BJ (cell line): ENCODE data around the gene ACER3. TPM values are rescaled to one million over a fixed set of nuclear protein-coding genes. Genes with fewer than 3 reads are reported as not detected.

Experiments
- CTCF ChIA-PET: fragments of 350-600 bp; formaldehyde crosslinking; extraction: SDS; loops from one replicate; lab custom pipeline; 2021; ENCODE audit warnings: antibody characterized with exemption, inconsistent platforms; lab: Yijun Ruan, JAX
- POLR2A ChIA-PET: fragments of 300-600 bp; sonication (Branson Sonifier 250); formaldehyde crosslinking; extraction: SDS; loops from one replicate; lab custom pipeline; 2021; ENCODE audit warnings: antibody characterized with exemption; lab: Charles Lee
- DNase-seq: peaks from one replicate; pipeline ENCODE4 v3.0.0-alpha.2; 2011; ENCODE audit warnings: low read depth
- H3K27me3 ChIP-seq: 2 replicates; pipeline ENCODE4 v1.6.0; 2011; ENCODE audit warnings: low read length; ENCODE audit not compliant: control insufficient read depth, insufficient read depth
- H3K36me3 ChIP-seq: 2 replicates; pipeline ENCODE4 v1.5.1; 2011; ENCODE audit warnings: low read length; ENCODE audit not compliant: control insufficient read depth, insufficient read depth
- H3K4me3 ChIP-seq: 2 replicates; pipeline ENCODE4 v1.5.1; 2011; ENCODE audit warnings: low read depth, mild to moderate bottlenecking, control low read depth, low read length
- polyA plus RNA-seq: library from polyadenylated mRNA; depleted of rRNA; stranded (reverse); fragments of >200 nt; gene quantifications from 2 replicates; pipeline ENCODE4 v1.2.3, GENCODE V29; 2011
- TF ChIP-seq, protein P1 (sequence below): IDR thresholded peaks from 2 replicates; pipeline ENCODE4 v1.5.1; 2011; ENCODE audit warnings: low read depth, mild to moderate bottlenecking, control low read depth, inconsistent platforms, low read length, moderate library complexity; ENCODE audit not compliant: insufficient read depth

Gene ACER3
- polyA plus RNA-seq, 1 experiment: 9.7 TPM

DNA sequence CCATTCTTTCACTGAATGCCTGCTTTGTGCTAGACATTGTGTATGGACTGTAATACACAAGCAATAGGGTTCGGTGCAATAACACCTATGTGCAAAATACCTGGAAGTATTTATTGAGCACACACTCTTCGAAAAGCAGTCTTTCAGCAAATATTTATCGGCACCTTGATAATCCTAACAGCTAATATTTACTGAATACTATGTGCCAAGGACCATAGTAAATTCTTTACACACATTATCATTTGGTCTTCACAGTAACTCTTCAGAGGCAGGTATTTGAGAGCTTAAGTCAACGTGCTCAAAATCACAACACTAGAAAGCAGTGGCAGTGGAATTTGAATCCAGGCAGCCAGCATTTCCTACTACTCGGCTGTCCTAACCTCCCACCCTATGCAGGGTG, 175.7 kb downstream of the ACER3 start:
- CTCF ChIA-PET: interaction anchor here (1.4 to 3.0 kb wide), 4 partner anchors 9 to 117 kb away, joined by 4 to 11 read pairs (median 9); no protein-coding TSS in a partner anchor
- TF ChIP-seq, protein P1, sequence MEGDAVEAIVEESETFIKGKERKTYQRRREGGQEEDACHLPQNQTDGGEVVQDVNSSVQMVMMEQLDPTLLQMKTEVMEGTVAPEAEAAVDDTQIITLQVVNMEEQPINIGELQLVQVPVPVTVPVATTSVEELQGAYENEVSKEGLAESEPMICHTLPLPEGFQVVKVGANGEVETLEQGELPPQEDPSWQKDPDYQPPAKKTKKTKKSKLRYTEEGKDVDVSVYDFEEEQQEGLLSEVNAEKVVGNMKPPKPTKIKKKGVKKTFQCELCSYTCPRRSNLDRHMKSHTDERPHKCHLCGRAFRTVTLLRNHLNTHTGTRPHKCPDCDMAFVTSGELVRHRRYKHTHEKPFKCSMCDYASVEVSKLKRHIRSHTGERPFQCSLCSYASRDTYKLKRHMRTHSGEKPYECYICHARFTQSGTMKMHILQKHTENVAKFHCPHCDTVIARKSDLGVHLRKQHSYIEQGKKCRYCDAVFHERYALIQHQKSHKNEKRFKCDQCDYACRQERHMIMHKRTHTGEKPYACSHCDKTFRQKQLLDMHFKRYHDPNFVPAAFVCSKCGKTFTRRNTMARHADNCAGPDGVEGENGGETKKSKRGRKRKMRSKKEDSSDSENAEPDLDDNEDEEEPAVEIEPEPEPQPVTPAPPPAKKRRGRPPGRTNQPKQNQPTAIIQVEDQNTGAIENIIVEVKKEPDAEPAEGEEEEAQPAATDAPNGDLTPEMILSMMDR: no peak
- DNase-seq: no peak
- POLR2A ChIA-PET: no interaction called here
- Histone ChIP-seq H3K36me3 (no peaks in the 10 kb centered on the region), H3K27me3 (peaks cover 6% of the 10 kb centered on the region), H3K4me3 (no peak overlapping the region)

DNA sequence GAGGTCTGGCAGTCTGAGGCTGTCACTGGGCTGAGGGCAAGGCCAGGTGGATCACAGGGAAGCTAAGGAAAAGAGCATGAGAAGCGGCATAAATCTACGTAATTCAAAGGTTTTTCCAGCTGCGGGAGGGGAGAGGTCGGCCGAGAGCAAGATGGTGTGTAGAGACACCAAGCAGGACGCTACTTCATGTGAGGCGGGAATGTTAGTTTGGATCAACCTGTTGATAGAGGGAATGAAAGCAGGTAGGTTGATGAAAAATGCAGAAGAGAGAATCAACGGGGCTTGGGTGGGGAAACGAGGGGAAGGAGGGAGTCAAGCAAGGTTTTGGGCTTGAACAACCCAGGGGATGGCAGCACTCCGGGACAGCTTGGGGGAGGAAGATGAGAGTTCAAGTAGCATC, 176.3 kb downstream of the ACER3 start:
- Histone ChIP-seq H3K4me3 (no peak overlapping the region), H3K27me3 (peaks cover 6% of the 10 kb centered on the region), H3K36me3 (no peaks in the 10 kb centered on the region)
- ChIA-PET POLR2A (no interaction called here), CTCF (interaction anchor here (1.4 to 3.0 kb wide), 4 partner anchors 8 to 302 kb away, joined by 4 to 11 read pairs (median 9); no protein-coding TSS in a partner anchor)
- TF ChIP-seq, protein P1: no peak
- no peak for DNase-seq

DNA sequence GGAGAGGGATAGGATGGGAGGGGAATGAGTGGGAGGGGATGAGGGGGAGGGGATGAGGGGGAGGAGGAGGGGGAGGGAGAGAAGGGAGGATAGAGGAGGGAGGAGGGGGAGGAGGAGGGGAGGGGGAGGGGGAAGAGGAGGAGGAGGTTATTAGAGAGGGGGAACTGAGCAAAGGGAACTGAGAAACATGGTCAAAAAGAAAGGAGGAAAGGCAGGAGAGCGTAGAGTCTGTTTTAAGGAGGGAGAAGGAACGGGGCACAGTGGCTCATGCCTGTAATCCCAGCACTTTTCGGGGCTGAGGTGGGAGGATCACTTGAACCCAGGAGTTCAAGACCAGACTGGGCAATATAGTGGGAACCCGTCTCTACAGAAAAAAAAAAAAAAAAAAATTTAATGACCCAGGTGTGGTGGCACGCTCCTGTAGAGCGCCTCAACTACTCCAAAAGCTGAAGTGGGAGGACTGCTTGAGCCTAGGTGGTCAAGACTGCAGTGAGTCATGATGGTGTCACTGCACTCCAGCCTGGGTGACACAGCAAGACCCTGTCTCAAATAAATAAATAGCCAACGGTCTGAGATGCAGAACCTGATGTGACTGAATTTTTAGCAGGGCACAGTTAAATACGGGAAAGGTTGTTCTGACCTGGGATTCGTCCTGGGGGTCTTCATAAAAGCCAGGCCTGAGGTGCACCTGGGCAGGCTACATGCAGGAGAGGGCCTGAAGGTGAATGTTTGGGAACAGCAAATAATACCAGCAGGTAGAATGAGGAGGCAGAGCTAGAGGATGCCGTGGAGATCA, 177.5 kb downstream of the ACER3 start:
- TF ChIP-seq, protein P1: no peak
- DNase-seq: no peak
- ChIA-PET CTCF (interaction anchor here (0.9 to 3.3 kb wide), 9 partner anchors 10 to 315 kb away, joined by 3 to 38 read pairs (median 4); partner anchors contain the start of gene CAPN5), POLR2A (no interaction called here)
- Histone ChIP-seq H3K4me3 (no peak overlapping the region), H3K27me3 (peaks cover 6% of the 10 kb centered on the region), H3K36me3 (no peaks in the 10 kb centered on the region)

DNA sequence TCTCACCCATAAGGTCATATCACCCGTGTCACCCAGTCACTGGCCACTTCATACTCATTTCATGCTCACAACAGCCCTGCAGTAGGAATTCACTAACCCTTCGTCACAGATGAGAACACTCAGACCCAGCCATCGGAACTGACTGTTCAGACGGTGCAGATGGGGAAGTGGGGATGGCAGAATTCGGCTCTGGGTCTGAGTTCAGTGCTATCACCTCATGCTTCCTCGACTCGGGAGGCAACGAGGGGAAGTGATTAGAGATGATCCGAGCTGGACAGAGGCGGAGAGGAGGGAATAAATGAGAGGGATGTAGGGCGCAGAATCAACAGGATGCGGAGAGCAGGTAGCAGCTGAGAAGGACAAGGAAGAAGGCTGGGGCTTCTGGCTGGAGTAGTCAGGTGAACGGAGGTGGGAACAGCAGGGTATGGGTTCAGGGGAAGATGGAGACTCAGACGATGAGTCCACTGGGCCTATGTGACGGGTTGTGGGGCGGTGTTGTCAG, 178.2 kb downstream of the ACER3 start:
- H3K4me3 ChIP-seq: no peak overlapping the region
- TF ChIP-seq, protein P1: no peak
- H3K36me3 ChIP-seq: no peaks in the 10 kb centered on the region
- H3K27me3 ChIP-seq: peaks cover 8% of the 10 kb centered on the region
- ChIA-PET POLR2A (no interaction called here), CTCF (interaction anchor here (0.7 to 3.3 kb wide), 16 partner anchors 9 to 641 kb away, joined by 3 to 38 read pairs (median 4); partner anchors contain the start of genes CAPN5 and OMP)
- DNase-seq: no peak
